CD4-positive, alpha-beta T cell treated with Interleukin-10 for 1 hour (primary cell): ENCODE results near the gene GNAT1.
A peak's percentile ranks its signal among the peaks of the same experiment; 100 is the strongest.

Experiments
- DNase-seq: peaks from one replicate; pipeline ENCODE4 v3.0.0-alpha.2; 2020

Gene GNAT1

DNA sequence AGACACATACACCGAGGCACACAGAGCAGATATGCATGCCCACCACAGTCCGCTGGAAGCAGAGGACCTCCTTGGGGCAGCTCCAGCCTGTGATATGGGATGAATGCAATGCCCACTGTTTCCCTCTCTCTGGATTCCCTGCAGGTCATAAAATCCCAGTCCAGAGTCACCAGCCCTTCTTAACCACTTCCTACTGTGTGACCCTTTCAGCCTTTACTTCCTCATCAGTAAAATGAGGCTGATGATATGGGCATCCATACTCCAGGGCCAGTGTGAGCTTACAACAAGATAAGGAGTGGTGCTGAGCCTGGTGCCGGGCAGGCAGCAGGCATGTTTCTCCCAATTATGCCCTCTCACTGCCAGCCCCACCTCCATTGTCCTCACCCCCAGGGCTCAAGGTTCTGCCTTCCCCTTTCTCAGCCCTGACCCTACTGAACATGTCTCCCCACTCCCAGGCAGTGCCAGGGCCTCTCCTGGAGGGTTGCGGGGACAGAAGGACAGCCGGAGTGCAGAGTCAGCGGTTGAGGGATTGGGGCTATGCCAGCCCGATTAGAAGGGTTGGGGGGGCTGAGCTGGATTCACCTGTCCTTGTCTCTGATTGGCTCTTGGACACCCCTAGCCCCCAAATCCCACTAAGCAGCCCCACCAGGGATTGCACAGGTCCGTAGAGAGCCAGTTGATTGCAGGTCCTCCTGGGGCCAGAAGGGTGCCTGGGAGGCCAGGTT is at the start of gene GNAT1:
Gene GNAT1 (plus strand): TSS at position 675 of the 725 bp plus-strand sequence. CDS start 116 bp downstream, outside the sequence.
- no peak for DNase-seq

DNA sequence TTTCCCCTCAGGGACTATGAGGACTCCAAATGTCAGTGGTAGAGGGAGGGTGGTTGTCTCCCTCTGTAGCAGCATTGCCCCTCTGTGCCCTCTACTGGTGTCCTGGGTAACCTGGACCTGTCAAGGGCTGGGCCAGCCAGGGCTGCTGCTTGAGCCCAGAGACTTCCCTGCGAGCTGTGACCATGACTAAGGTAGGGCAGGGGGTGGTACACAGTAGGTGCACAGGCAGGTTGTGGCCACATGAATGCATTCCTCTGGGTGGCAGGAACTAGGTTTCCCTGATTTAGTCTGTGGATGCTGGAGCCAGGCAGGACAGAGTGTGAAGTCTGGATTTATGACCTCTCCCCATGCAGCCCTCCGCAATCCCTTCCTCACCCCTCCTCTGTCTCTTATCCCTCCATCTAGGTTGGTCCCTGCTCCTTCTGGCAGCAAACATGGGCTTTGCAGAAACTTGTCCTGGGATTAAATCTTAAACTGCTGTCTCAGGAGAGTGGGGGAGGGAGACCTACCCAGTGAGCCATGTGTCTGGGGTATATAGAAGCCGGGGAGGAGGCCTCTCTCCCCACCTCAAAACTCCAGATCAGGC is 45.0 kb upstream of the GNAT1 start:
- DNase-seq, result no peak

DNA sequence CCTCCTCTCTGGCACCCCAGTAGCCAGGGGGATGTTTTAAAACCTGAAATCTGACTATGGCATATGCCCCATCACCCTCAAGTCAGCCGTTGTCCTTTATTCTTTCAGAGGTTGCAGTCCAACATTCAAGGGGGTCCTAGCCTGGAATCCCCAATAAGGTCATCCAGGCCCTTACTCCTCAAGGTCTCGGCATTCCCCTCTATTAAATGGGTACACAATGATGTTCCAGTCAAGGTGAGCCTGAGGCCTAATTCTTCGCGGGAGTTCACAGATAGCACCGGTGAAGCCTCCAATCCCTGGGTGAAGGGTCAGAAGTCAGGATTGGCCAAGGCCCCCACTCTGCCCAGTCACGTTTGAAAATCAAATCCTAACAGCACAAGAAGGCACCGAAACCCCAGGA is 44.4 kb upstream of the GNAT1 start:
- DNase-seq, result no peak

DNA sequence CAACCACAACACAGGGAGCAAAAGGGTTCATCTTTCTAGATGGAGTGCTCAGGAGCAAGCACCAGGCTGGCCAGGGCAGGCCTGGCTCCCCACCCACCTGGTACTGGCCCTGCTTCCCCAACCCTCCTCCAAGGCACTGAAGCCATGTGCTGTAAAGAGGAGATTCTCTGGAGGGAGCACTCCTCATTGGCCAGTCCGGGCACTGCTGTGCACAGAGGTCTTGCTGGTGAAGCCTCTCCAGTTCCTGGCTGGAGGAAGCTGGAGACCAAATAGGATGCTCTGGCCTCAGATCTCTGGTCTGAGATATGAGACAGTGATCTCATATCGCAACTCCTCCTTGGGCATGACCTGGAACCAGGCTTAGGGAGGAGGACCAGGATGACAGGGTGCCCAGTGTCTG is 44.0 kb upstream of the GNAT1 start:
- no peak for DNase-seq

DNA sequence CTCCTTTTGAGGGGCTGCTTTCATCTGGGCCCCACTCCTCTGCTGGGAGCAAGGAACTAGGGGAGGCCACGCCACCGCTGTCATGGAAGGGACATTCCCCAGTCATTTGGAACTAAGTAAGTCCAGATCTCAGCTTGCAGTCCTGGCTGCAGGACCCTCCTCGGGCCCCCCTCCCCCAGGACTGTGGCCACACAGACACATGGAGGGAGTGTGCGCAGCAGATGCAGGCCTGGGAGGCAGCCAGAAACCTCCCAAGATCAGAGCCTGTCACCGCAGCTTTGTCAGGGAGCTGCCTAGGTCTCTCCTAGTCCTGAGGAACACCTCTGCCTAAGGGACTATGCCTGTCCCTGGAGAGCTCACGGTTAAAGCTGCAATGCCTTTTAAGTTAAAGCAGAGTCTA is 43.5 kb upstream of the GNAT1 start:
- no peak for DNase-seq

DNA sequence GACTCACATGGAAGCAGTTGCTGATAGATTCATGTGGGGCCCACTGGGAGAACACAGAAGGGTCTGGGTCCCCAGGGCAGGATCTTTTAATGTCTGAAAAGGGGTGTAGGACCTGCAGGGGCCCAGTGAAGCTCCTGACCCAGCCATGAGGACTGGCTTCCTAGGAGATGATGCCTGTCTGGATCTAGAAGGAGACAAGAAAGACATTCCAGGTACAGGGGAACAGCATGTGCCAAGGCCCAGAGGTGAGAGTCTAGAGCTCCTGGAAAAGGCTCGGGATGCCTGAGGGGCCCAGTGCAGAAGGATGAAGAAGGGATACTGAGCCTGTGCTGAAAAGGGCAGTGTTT is 41.0 kb upstream of the GNAT1 start:
- DNase-seq, result no peak

DNA sequence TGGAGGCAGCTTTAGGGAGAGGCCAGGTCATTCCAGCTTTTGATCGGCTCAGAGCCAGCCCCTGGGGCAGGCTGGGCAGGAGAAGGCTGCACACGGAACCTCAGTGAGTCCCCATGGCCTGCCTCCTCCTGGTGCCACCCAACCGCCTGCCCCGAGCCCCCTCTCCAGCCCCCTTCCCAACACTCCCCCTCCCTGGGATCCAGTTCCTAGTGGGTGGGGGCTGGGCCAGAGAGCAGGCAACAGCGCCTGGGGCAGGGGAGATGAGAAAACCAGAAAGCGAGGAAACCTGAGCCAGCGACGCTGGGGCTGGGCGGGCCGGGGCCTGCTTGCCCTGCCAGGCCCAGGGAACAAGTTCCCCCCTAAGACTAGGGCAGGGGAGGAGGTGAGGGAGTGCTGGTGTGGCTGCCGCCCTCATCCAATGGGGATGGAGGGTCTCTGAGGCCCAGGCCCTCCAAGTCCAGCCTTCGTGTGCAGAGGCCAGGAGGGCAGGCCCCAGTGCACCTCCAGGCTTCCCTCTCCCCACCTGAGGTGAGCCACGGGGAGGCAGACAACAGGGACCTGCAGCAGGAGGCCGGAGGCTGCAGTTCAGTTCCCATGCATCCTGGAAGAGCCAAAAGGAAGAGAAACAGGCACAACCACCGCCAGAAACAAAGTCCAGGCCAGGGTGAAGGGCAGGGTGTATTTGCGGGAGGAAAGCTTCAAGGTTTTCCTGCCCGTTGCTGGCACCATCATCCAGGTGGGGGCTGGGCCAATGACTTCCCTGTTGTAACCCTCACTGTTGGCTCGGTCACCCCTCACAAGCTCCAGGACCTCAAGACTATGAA is 40.3 kb upstream of the GNAT1 start:
- no peak for DNase-seq

DNA sequence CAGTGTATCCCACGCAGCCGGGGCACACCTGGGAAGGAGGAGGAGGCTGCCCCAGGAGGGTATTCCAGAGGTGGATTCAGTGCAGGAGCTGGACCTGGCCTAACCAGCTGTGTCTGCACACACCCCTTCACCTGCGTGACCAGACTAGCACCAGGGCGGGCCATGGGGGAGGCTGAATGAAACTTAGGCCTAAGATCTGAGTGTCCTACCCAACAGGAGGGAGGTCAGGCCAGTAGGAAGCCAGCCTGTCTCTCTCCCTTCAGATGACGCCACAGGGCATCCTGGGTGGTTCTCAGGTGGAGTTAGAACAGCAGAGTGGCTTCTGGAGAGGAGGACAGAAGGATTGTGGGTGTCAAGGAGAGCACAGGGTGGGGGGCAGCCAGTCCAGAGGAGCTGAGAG is 39.7 kb upstream of the GNAT1 start:
- no peak for DNase-seq

DNA sequence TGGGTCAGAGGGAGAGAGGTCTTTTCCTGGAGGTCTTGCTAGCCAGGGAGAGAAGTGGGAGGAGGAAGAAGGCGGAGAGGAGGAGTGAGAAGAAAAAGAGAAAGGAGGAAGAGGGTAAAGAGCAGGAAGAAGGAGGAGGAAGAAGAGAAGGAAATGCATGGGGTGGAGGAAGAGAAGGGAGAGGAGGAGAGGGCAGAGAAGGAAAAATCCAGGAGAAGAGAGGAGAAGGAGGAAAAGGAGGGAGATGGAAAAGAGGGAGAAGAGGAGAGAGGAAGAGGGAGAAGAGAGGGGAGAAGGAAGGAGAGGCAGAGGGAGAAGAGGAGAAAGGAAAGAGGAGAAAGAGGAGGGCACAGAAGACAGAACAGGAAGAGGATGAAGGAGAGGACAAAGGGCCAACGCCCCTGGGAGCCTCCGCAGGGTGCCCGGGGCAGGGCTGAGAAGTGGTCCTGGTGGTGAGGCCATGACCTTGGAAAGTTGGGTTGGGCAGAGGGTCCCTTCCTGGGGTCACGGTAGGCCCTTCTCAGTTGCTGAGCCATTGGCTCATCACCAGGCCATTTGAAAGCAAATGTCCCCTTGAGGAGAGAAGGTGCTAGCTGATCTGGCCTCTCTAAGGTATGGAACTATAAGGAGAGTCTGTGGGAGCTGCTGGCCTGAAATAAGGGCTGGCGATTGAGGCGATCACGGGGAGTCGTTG is 37.5 kb upstream of the GNAT1 start:
- DNase-seq, result no peak

DNA sequence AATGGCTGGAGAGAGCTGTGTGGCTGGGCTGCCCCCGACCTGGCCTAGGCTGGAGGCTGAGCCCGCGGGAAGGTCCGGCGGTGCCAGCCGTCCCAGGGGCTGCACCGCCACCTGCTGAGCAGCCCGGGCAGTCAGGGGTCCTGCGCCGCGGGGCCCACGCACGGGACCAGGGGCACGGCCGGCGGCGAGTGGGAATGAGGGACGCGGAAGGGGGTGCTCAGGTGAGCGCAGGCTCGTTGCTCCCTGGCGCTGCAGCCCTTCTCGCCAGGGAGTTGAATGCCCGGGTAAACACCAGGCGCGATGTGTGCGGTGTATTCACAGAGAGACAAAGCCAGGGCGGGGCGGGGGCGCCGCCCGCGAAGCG is 37.0 kb upstream of the GNAT1 start:
- no peak for DNase-seq

DNA sequence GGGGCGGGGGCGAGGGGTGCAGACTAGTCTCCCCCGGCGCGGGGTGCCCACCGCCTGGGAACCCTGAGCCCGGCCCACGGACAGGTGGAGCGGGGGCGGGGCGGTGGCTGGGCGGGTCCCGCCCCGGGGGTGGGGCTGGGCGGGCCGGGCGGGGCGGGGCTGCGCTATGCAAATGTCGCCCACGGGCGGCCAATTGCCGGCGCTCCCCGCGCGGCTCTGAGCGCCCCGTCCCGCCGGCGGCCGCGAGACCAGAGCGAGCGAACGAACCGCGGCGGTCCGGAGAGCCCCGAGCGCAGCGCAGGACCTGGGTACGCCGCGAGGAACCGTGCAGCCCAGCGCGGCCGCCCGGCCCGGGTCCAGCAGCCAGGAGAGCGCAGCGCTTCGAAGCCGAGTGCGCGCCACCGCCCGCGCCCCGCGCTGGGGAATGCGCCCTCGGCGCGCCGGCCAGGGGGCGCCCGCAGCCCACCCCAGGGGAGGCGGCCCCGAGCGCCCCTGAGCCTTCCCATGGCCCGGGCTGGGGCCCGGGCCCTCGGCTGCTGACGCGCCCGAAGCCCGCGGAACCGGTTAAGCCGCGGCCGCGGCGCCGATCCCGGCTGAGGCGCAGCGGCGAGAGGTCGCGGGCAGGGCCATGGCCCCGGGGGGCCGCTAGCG is 36.4 kb upstream of the GNAT1 start, which contains the start of gene SEMA3F:
Gene SEMA3F (plus strand): TSS at position 485 of the 651 bp plus-strand sequence. CDS start 4,299 bp downstream, outside the sequence.
- peak; percentile 76 for DNase-seq

DNA sequence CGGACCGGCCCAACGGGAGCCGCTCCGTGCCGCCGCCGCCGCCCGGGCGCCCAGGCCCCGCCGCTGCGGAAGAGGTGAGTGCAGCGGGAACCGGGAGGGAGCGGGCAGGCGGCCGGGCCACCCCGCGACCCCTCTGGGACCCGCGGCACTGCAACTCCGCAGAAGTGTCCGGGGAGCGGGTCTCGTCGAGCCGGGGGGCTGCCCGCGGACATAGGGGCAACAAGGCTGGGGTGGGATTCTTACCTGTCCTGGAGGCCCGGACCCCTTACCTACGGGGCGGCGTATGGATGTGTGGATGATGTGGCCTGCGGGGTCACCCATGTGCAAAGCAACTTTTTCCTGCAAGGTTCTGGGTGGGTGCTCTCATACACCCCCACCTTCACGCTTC is 35.9 kb upstream of the GNAT1 start:
- no peak for DNase-seq

DNA sequence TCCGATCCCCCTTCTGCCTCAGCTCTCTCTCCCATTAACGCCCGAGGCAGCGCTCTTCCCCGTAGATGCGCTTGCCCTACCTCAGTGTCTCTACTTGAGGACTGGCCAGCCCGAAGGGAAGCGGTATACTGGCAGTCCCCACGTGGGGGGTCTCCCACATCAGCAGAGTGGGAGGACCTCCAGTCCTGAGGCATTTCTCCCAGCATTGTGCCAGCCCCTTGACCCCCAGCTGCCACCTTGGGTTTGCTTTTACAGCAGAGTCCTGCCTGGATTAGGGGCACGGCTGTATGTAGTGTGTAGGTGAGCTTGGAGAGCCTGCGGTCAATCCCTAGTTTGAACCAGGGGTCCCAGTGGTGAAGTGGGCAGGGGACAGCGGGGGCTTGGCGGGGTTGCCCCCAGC is 35.5 kb upstream of the GNAT1 start:
- DNase-seq, result no peak

DNA sequence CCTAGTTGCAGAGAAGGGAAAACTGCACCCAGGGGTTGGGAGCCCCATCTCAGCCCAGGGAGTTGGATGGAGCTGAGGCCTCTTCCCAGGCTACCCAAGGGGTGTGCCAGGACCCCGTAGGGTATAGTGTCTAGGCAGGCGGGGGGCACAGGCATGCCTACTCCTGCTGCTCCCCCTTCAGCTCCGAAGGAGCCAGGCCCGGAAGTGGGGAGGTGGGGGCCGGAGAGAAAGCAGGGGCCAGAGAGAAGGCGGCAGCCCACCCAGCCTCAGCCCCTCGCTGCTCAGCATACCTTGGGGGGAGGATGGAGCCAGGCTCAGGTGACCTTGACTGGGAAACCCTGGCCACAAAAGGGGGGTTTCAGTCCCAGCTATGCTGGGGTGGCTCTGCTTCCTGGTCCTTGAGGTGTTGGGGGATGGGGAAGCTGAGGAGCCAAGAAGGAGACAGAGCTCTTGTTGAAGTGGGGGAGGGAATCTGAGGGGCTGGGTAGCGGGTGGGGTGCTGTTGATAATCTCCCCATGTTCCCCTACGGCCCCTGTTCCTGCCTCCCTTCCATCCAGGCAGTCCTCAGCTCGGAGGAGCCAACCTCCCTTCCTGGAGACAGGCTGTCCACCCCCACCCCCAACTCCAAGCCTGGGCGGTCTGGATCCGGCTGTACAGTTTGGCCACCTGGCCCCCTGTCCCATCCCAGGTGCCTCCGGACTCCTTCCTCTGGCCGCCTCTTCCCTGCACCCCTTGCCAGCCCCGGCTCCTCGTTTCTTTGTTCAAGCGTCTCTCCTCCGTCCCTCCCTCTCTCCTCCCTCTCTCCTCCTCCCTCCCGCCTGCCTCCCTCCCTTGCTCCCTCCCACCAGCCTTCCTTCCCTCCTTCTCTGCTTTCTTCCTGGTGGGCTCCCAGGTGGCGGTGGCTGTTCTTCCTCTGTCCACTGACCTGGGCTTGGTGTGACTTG is 34.6 kb upstream of the GNAT1 start:
- DNase-seq, result no peak

DNA sequence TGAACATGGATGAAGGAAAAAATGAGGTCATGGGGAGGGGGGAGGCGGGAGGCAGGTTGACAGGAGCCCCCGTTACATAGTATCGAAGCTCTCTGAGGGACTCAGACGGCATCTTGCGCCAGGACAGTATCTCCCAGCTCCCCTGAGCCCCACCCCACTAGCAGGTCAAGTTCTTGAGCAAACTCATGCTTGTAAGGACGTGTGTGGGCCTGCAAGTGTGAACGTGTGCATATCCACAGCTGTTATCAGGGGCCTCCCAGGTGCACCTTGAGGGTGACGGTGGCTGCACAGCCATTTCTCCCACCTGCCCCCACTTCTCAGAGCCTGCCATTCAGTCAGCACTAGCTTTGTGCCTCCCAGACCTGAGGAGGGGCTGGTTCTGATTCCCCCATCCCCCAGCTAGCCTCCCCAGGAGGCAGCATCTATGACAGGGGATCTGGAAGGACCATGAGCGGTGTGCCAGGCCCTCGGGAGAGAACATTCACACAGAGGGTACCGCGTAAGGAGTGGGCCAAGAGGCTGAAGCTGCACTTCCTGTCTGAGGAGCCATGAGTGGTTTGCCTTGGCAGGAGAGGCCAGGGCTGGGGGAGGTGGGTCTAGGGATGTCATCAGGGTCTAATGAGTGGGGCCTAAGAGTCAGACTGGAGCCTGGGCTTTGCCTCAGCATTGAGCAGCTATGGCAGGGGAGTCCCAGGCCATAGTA is 33.4 kb upstream of the GNAT1 start:
- no peak for DNase-seq

DNA sequence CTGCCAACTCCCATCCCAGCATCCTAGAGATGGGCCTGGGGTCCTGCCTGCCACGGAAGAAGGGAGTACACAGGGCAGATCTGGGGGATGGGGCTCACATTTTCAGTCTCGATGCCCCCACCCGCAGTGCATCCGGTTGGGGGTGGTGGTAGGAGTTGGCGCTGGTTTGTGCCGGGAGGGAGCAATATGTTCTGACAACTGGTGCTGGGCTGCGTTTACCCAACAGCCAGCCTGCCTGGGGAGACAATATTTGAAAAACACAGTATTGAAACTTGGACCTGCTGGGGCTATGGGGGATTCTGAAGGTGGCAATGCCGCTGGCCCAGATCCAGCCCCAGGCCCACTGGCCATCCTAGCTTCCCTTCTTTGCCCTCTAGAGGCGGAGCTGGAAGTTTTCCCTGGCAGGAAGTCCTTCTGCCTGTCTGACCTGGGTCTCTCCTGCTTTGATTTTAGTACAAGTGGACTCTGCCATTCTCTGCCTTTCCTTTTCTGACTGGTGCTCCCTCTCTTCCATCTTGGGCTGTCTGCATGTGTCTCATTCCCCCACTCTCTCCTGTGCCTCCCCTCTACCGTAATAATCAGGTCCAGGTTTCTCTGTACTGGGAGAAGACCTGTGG is 32.8 kb upstream of the GNAT1 start:
- no peak for DNase-seq

DNA sequence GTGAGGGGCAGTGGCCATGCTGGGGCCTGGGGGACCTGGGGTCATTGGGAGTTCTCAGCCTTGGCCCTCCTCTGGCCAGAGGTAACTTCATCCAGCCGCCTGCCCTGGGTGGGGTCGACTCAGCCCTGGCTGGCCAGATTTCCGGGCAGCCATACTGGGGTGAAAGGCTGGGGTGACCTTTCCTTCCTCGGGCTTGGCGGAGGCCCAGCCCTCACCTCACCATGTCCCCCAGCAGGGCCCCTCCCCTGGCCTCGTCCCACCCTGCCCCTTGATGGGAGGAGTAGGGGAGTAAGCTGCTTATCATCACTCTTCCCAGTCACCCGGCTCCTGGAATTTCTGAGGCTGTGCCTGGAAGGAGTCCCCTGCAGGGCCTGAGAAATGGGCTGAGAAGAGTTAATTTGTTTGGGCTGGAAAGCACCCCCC is 30.8 kb upstream of the GNAT1 start:
- no peak for DNase-seq

DNA sequence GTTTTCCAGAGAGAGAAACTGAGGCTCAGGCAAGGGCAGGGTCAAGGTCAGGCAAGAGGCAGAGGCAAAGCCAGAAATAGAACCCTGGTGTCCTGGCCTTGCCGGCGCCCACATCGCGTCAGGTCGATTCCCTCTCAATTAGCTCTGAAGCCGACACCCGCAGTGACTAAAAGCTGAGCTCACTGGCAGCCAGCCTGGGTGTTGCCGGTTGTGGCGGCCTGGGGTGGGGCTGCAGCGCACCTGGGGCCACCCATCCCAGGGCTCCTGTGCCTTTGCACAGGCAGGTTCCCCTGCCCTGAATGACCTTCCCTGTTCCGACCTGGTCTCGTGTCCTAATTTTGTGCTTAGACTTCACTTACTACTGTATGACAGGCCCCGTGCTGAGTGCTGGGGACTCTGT is 30.1 kb upstream of the GNAT1 start:
- DNase-seq, result no peak

DNA sequence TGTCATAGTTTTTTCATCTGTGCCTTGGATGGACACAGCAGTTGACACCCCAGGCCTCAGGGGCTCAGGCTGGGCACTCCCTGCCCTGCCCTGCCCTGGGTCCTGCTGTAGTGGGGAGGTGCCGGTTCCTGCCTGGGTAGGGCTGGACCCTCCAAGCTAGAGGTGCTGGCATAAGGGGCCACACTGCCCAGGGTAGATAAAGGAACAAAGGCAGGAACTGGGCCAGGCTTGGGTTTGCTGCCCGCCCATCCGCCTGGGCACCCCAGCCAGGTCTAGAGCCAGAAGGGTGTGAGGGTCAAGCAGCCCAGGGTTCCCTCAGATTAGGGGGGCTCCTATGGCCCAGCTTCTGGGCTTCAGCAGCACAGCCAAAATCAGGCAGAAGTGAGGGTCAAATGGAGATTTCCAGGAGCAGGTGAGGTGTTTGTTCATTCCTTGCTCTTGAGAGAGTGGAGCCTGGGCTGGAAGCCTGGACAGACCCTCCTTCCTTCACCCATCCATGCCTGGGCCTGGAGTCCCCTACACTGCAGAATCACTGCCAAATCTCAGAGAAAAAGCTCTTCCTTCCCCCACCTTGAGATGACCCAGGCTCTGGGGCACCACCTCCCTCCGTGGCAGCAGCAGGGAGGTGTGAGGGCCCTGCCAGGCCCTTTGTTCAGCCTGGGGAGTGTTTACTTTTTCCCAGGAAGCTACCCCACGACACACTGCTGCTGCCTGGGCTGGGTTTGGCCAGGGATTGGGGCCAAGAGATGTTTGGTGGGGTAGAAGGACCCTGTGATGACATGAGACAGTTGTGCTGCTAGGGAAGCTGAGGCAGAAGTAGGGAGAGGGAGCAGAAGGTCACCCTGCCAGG is 29.2 kb upstream of the GNAT1 start:
- no peak for DNase-seq
